Subcutaneous adipose tissue (tissue), 4 donors: ENCODE results near the gene DLGAP4. TPM values are rescaled to one million over a fixed set of nuclear protein-coding genes. Genes with fewer than 3 reads are reported as not detected.

Experiments used
- small RNA-seq: library from RNA; depleted of rRNA; stranded (forward); fragments of <200 nt; gene quantifications from one replicate; pipeline ENCODE3, GENCODE V24; 2016
- total RNA-seq, 4 donors: library from RNA; depleted of rRNA; stranded (reverse); fragments of >200 nt; gene quantifications; one replicate each; pipeline ENCODE4 v1.1.0, GENCODE V29; 2016
- TF ChIP-seq, protein P1 (sequence below): fragments of 450-650 bp; IDR thresholded peaks from one replicate; pipeline ENCODE4 v1.5.1; 2016; ENCODE audit warnings: low read depth, mild to moderate bottlenecking, control low read depth, antibody characterized with exemption, moderate library complexity

The DLGAP4 gene
- total RNA-seq, 4 donors from 2014 or later = 25.8 to 47.4 (median 38.9) TPM

DNA sequence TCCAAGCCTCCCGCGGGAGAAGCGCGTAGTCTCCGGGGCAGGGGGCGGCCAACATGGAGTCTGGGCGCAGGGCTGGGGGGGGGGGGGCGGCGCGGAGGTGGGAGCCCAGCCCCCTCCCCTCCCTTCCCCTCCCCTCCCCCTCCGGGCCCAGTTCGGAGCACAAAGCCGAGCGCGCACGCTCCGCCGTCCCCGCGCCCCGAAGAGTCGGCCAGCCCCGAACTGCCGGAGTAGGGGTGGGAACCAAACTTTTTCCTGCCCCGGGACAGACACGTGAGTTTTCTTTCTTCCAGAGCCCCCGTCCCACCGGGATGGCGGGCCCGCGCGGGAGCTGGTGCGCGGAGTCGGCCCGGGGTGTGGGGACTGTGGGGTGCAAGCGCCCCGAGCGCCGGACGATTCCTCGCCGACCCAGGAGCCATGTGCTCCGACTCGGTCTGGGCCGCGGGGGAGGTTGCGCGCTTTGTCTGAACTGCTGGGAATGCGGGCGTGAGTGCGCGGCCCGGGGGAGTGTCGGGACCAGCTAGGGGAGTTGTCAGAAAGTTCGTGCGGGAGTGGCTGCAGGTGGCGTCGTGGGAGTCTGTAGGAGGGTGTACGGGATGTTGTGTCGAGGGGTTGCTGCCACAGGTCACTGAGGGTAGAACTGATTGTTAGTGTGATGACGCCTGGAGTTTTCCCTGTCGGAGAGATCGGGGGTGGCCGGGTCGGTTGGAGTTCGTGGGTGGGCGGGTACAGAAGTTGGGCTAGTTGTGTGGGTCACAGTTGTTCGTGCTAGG lies 268.4 kb downstream of the DLGAP4 start:
- TF ChIP-seq, protein P1, sequence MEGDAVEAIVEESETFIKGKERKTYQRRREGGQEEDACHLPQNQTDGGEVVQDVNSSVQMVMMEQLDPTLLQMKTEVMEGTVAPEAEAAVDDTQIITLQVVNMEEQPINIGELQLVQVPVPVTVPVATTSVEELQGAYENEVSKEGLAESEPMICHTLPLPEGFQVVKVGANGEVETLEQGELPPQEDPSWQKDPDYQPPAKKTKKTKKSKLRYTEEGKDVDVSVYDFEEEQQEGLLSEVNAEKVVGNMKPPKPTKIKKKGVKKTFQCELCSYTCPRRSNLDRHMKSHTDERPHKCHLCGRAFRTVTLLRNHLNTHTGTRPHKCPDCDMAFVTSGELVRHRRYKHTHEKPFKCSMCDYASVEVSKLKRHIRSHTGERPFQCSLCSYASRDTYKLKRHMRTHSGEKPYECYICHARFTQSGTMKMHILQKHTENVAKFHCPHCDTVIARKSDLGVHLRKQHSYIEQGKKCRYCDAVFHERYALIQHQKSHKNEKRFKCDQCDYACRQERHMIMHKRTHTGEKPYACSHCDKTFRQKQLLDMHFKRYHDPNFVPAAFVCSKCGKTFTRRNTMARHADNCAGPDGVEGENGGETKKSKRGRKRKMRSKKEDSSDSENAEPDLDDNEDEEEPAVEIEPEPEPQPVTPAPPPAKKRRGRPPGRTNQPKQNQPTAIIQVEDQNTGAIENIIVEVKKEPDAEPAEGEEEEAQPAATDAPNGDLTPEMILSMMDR = no peak

DNA sequence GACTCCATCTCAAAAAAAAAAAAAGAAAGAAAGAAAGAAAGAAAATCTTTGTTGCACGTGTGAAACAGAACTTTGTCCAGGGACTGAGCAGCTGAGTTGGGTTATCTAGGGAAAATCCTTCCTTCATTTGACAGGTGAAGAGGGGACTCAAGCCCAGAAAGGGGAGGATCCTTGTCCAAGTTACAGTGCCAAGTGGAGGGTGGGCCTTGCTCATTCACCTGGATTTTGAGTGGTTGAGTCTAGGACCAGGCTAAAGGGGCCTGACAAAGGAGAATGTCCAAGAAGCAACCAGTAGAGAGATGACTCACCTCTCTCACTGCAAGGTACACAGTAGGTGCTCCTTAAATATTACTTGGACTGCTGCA lies 269.9 kb downstream of the DLGAP4 start:
- TF ChIP-seq, protein P1 = no peak

Small RNAs within 50 kb of the gene (small RNA-seq; reads per million reads assigned to genes)
- not detected for gene RF00017

Other genes starting within 250 kb of the DLGAP4 start
- 10 to 100 TPM; 38.1 to 86.1 (median 62.0) TPM for gene EPB41L1, start 151.6 kb upstream of the DLGAP4 start, total RNA-seq
- 10 to 100 TPM; 25.2 to 32.4 (median 30.1) TPM for gene AAR2, start 69.9 kb upstream of the DLGAP4 start, total RNA-seq
- 100 to 1,000 TPM in 2 of 4 donors, 10 to 100 TPM in 2; 56.8 to 175 (median 111) TPM for gene MYL9, start 235.2 kb downstream of the DLGAP4 start, total RNA-seq